Thoracic aorta (tissue), 2 donors: ENCODE data around the gene PAM. TPM values are rescaled to one million over a fixed set of nuclear protein-coding genes. Genes with fewer than 3 reads are reported as not detected.

Experiments used
- ATAC-seq: fragments of 150-250 bp; one replicate; pipeline ENCODE4 v1.8.0; 2017; ENCODE audit warnings: low read depth; ENCODE audit not compliant: insufficient number of reproducible peaks, low FRiP score
- DNase-seq: peaks from one replicate; pipeline ENCODE4 v3.0.0-alpha.2; 2020; ENCODE audit warnings: low spot score
- H3K27ac ChIP-seq, 2 donors: fragments of 200-600 bp; sonication (generic); 1 replicate in 1 of 2; 2 replicates in 1 of 2; pipeline ENCODE4 v1.5.1; 2016; ENCODE audit warnings: mild to moderate bottlenecking in 2 of 2, moderate library complexity in 2 of 2
- H3K27me3 ChIP-seq: fragments of 200-600 bp; sonication (generic); replicated peaks from 2 replicates; pipeline ENCODE4 v1.6.0; 2016; ENCODE audit warnings: mild to moderate bottlenecking; ENCODE audit not compliant: insufficient read depth
- H3K36me3 ChIP-seq: fragments of 200-600 bp; sonication (generic); one replicate; pipeline ENCODE4 v1.5.1; 2016
- H3K4me1 ChIP-seq, 2 donors: fragments of 200-600 bp; sonication (generic); 1 replicate in 1 of 2; 2 replicates in 1 of 2; pipeline versions ENCODE4 v1.5.1 to v1.6.0; 2016; ENCODE audit warnings: low read depth in 2 of 2, mild to moderate bottlenecking in 1 of 2; ENCODE audit not compliant: control insufficient read depth in 1 of 2
- H3K4me3 ChIP-seq: fragments of 200-600 bp; sonication (generic); 2 replicates; pipeline ENCODE4 v1.5.1; 2016; ENCODE audit warnings: mild to moderate bottlenecking
- H3K9me3 ChIP-seq: fragments of 200-600 bp; sonication (generic); 2 replicates; pipeline ENCODE4 v1.5.1; 2016
- total RNA-seq, 2 donors: library from RNA; depleted of rRNA; stranded (reverse); fragments of >200 nt; gene quantifications; one replicate each; pipeline versions ENCODE4 v1.1.0 to v1.2.3, GENCODE V29; 2016
- TF ChIP-seq, protein P1 (sequence below): fragments of 200-600 bp; sonication (generic); IDR thresholded peaks from one replicate; pipeline ENCODE4 v1.5.1; 2019; ENCODE audit warnings: antibody characterized with exemption

Gene PAM
- total RNA-seq, 2 donors from 2014 or later, result 571 to 806 TPM

DNA sequence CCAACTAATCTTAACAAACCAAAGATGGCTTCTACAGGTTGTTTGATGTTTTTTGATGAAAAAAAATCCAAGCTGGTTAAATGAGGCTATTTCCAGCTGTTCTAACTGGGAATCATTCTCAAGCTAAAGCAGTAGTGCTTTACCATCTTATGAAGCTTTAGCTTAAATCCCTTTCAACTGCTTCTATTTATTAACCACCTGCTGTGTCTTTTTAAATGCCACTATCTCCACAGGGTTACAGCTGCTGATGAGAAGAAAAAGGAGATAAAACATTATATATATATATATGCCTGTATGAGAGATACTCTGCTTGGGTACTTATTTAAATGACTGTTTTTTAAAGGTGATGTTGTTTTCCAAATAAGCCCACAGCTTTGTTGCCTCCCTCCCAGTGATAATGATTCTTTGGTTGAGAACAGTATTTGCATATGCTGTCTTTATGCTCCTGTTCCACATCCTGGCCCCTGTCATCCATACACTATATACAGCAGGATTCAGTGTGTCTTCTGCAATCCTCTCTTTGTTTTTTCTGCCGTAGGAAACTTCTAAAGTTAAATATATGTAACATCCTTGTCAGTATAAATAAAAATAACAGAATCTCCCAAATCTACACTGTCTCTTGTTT, 164.0 kb downstream of the PAM start:
- Histone ChIP-seq H3K27me3 (no peaks in the 10 kb centered on the region), H3K4me3 (no peak overlapping the region), H3K9me3 (no peaks in the 10 kb centered on the region), H3K27ac (no peak overlapping the region), H3K36me3 (peaks cover 4% of the 10 kb centered on the region), H3K4me1 (peaks cover 12 to 28% of the 10 kb centered on the region in 2 donors)
- ATAC-seq (no peak), DNase-seq (no peak)
- TF ChIP-seq, protein P1, sequence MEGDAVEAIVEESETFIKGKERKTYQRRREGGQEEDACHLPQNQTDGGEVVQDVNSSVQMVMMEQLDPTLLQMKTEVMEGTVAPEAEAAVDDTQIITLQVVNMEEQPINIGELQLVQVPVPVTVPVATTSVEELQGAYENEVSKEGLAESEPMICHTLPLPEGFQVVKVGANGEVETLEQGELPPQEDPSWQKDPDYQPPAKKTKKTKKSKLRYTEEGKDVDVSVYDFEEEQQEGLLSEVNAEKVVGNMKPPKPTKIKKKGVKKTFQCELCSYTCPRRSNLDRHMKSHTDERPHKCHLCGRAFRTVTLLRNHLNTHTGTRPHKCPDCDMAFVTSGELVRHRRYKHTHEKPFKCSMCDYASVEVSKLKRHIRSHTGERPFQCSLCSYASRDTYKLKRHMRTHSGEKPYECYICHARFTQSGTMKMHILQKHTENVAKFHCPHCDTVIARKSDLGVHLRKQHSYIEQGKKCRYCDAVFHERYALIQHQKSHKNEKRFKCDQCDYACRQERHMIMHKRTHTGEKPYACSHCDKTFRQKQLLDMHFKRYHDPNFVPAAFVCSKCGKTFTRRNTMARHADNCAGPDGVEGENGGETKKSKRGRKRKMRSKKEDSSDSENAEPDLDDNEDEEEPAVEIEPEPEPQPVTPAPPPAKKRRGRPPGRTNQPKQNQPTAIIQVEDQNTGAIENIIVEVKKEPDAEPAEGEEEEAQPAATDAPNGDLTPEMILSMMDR, result no peak

DNA sequence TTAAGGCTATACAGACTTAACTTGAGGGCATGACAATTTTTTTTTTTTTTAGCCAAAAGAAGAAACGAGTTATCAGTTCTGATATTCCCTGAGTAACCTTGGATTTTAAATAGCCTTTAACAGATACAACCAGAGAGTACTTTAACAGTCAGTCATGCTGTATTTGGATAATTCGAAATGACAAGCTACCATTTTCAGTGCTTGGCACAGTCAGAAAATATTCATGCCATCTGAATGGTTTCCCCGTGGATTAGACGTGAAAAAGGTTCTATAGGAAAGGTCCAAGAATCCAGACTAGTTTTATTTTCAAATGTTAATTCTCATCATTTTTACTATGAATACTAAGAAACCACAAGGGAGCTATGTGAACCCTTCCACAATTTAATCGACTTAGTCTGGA, 165.7 kb downstream of the PAM start:
- Histone ChIP-seq H3K4me3 (no peak overlapping the region), H3K9me3 (no peaks in the 10 kb centered on the region), H3K27ac (no peak overlapping the region), H3K36me3 (peaks cover 4% of the 10 kb centered on the region), H3K27me3 (no peaks in the 10 kb centered on the region), H3K4me1 (peaks cover 12 to 28% of the 10 kb centered on the region in 2 donors)
- DNase-seq (no peak), ATAC-seq (no peak)
- TF ChIP-seq, protein P1, result no peak

DNA sequence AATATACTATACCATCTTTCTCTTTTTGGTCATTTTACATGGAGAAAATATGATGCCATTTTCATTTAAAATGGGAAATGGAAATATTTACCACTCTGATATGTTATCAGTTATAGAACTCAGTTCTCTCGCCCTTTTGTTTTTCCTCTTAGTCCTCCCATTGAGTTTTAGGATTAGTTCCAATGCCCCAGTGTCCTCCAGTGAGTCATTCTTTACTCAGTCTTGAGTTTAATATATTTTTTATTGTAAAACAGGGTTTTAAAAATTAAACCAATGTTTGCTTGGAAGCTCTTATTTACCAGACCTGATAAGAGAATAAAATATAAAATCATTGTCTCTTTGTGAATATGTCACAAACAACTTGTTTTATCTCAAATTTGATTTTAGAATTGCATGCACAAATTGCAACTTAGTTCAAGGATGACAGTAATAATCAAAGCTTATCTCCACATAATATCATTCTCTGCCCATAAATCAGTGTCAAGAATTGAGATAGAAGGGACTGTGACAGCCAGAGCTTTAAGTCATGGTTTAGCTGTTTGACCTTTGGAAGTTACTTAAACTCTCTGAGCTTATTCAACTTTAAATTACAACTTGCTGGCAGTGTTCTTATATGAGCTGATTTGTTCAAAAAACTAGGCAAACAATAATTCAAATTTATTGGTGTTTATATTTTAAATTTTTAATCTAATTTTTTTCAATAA, 166.4 kb downstream of the PAM start:
- Histone ChIP-seq H3K4me3 (no peak overlapping the region), H3K27me3 (no peaks in the 10 kb centered on the region), H3K36me3 (peaks cover 4% of the 10 kb centered on the region), H3K4me1 (peaks cover 12 to 28% of the 10 kb centered on the region in 2 donors), H3K27ac (no peak overlapping the region), H3K9me3 (no peaks in the 10 kb centered on the region)
- TF ChIP-seq, protein P1, result no peak
- ATAC-seq (no peak), DNase-seq (no peak)

DNA sequence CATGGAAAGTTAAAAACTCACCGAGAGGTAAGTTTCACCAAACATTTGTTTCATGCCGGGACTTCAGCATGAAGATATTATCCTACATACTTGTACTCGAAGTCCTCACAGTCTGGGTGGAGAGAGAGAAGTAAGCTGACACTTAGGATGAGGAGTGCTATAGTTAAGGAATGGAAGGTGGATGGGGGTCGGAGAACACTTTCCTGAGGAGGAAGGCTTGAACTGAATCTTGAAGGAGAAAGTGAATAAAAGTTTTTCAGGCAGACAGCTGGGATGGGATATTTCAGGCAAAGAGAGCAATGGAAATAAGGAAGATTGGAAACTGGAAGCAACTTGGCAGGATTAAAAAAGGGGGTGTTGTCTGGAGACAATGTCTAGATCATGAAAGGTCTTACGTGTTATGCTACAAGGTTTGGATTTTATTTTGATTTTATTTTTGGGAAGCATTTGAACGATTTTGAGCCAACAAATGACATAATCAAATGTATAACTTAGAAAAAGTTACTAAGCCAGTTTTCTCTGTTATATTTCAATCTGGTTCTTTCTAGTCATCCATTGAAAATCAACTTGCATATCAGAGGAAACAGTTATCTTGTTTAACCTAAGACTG, 167.1 kb downstream of the PAM start:
- H3K27me3 ChIP-seq, result no peaks in the 10 kb centered on the region
- peaks cover 12 to 28% of the 10 kb centered on the region in 2 donors for H3K4me1 ChIP-seq
- ATAC-seq (no peak), DNase-seq (no peak)
- H3K9me3 ChIP-seq, result no peaks in the 10 kb centered on the region
- H3K36me3 ChIP-seq, result peaks cover 11% of the 10 kb centered on the region
- TF ChIP-seq, protein P1, result no peak
- H3K4me3 ChIP-seq, result no peak overlapping the region
- H3K27ac ChIP-seq, result no peak overlapping the region

DNA sequence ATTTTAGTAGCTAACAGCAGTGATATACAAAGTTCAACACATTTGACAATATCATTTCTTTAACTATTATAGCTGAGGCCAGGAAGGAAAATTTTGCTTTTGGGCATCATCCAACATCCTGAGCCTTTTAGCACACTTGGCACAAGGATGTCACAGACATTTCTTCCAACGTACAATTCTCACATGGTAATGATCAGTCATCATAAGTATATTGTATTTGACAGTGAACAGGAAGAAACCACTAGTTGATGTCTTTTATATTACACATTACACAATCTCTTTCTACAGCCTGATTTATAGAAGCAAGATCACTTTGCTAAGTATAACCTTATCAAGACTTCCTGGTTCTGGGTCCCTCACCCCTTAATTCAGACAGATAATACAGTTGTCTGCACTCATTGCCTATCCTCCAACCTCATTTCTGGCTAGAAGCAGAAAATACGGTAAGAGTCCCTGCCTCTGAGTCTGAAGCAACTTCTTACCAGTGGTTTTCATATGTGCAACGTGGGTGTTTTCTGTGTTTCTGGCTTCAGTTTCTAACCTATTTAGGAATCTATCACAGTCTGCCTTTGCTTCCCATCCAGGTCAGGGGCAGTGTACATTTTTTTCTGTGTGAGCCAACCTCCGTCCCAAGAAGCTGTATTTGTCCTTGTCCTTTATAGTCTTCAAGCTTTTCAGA, 167.8 kb downstream of the PAM start:
- H3K9me3 ChIP-seq, result no peaks in the 10 kb centered on the region
- H3K4me3 ChIP-seq, result no peak overlapping the region
- H3K4me1 ChIP-seq, result peaks cover 12 to 28% of the 10 kb centered on the region in 2 donors
- no peak overlapping the region for H3K27ac ChIP-seq
- TF ChIP-seq, protein P1, result no peak
- H3K36me3 ChIP-seq, result peaks cover 11% of the 10 kb centered on the region
- DNase-seq (no peak), ATAC-seq (no peak)
- H3K27me3 ChIP-seq, result no peaks in the 10 kb centered on the region
